WTC11 (cell line): ENCODE measurements around the gene NDUFV1.

Experiments
- ATF1 ChIP-seq: sonication (generic); formaldehyde crosslinking; IDR thresholded peaks from 2 replicates; pipeline ENCODE4 v1.8.1; 2023; ENCODE audit warnings: mild to moderate bottlenecking, moderate library complexity, missing genetic modification reagents
- ELF4 ChIP-seq: sonication (generic); formaldehyde crosslinking; IDR thresholded peaks from 2 replicates; pipeline ENCODE4 v1.8.1; 2022; ENCODE audit warnings: low read depth, mild to moderate bottlenecking, moderate library complexity, missing genetic modification reagents
- ETV6 ChIP-seq: sonication (generic); formaldehyde crosslinking; IDR thresholded peaks from 2 replicates; pipeline ENCODE4 v1.8.1; 2022; ENCODE audit warnings: mild to moderate bottlenecking, missing genetic modification reagents
- FOXJ3 ChIP-seq: sonication (generic); formaldehyde crosslinking; IDR thresholded peaks from 2 replicates; pipeline ENCODE4 v1.9.0; 2021; ENCODE audit warnings: missing genetic modification reagents, mild to moderate bottlenecking, borderline replicate concordance
- NFE2L1 ChIP-seq: sonication (generic); formaldehyde crosslinking; IDR thresholded peaks from 2 replicates; pipeline ENCODE4 v1.8.1; 2023; ENCODE audit warnings: missing genetic modification reagents
- NR3C1 ChIP-seq: sonication (generic); formaldehyde crosslinking; conservative IDR thresholded peaks from 2 replicates; pipeline ENCODE4 v1.8.1; 2023; ENCODE audit warnings: low read depth, mild to moderate bottlenecking, missing genetic modification reagents
- TEAD1 ChIP-seq: sonication (generic); formaldehyde crosslinking; IDR thresholded peaks from 2 replicates; pipeline ENCODE4 v1.8.0; 2022; ENCODE audit warnings: mild to moderate bottlenecking, missing genetic modification reagents
- TEAD4 ChIP-seq: sonication (generic); formaldehyde crosslinking; IDR thresholded peaks from 2 replicates; pipeline ENCODE4 v1.8.0; 2022; ENCODE audit warnings: mild to moderate bottlenecking, missing genetic modification reagents
- TF ChIP-seq, protein P1 (sequence below): fragments of 200-600 bp; IDR thresholded peaks from 2 replicates; pipeline ENCODE4 v1.8.0; 2022; ENCODE audit warnings: antibody characterized with exemption
- TF ChIP-seq, protein P2 (sequence below): sonication (generic); formaldehyde crosslinking; IDR thresholded peaks from 2 replicates; pipeline ENCODE4 v1.8.1; 2023; ENCODE audit warnings: mild to moderate bottlenecking, moderate library complexity, missing genetic modification reagents
- TF ChIP-seq, protein P3 (sequence below): sonication (generic); formaldehyde crosslinking; IDR thresholded peaks from 2 replicates; pipeline ENCODE4 v1.8.1; 2022; ENCODE audit warnings: mild to moderate bottlenecking, missing genetic modification reagents, moderate library complexity, borderline replicate concordance
- TF ChIP-seq, protein P4 (sequence below): sonication (generic); formaldehyde crosslinking; IDR thresholded peaks from 2 replicates; pipeline ENCODE4 v1.8.1; 2022; ENCODE audit warnings: low read depth, missing genetic modification reagents, borderline replicate concordance
- TF ChIP-seq, protein P5 (sequence below): sonication (generic); formaldehyde crosslinking; IDR thresholded peaks from 2 replicates; pipeline ENCODE4 v1.8.0; 2022; ENCODE audit warnings: mild to moderate bottlenecking, missing genetic modification reagents

DNA sequence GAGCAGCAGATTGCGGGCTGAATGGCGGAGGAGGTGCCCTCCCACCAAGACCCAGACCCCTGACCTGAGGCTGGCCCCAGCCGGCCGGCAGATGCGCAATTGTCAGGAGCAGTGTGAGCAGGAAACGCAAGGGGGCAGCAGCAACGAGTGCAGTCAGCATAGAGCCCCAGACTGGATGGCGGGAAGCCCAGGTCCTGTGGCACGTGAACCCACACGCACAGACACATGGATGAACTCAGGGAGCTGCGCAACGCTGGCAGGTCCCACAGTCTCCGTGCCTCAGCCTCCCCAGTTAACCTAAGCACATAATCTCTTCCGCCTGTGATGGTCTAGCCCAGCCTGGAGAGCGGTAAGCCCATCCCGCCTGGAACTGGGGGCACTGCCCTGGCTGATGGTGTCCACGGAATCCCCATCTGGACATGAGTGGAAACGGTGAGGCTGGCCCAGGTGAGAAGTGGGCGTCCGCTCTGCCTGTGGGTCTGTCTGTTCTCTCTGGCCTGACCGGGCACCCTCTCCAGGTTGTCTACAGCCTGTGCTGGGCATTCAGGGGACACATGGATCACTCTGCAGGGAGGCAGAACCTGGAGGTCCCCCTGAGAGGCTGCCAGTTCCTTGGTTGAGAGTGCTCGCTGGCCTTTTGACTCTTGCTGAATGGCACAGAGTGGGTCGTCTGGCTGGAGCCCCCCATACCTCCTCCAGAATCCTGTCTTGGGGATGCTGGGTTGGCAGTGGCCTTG, 33.5 kb downstream of the NDUFV1 start:
- TF ChIP-seq, protein P1, sequence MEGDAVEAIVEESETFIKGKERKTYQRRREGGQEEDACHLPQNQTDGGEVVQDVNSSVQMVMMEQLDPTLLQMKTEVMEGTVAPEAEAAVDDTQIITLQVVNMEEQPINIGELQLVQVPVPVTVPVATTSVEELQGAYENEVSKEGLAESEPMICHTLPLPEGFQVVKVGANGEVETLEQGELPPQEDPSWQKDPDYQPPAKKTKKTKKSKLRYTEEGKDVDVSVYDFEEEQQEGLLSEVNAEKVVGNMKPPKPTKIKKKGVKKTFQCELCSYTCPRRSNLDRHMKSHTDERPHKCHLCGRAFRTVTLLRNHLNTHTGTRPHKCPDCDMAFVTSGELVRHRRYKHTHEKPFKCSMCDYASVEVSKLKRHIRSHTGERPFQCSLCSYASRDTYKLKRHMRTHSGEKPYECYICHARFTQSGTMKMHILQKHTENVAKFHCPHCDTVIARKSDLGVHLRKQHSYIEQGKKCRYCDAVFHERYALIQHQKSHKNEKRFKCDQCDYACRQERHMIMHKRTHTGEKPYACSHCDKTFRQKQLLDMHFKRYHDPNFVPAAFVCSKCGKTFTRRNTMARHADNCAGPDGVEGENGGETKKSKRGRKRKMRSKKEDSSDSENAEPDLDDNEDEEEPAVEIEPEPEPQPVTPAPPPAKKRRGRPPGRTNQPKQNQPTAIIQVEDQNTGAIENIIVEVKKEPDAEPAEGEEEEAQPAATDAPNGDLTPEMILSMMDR: peak; percentile 52
- TF ChIP-seq, protein P2, sequence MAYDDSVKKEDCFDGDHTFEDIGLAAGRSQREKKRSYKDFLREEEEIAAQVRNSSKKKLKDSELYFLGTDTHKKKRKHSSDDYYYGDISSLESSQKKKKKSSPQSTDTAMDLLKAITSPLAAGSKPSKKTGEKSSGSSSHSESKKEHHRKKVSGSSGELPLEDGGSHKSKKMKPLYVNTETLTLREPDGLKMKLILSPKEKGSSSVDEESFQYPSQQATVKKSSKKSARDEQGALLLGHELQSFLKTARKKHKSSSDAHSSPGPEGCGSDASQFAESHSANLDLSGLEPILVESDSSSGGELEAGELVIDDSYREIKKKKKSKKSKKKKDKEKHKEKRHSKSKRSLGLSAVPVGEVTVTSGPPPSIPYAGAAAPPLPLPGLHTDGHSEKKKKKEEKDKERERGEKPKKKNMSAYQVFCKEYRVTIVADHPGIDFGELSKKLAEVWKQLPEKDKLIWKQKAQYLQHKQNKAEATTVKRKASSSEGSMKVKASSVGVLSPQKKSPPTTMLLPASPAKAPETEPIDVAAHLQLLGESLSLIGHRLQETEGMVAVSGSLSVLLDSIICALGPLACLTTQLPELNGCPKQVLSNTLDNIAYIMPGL: no peak
- TF ChIP-seq FOXJ3 (CRISPR knock-in tag): no peak
- TF ChIP-seq TEAD1 (CRISPR knock-in tag): peak; percentile 98
- peak; percentile 85 for TF ChIP-seq ETV6 (CRISPR knock-in tag)
- TF ChIP-seq, protein P3, sequence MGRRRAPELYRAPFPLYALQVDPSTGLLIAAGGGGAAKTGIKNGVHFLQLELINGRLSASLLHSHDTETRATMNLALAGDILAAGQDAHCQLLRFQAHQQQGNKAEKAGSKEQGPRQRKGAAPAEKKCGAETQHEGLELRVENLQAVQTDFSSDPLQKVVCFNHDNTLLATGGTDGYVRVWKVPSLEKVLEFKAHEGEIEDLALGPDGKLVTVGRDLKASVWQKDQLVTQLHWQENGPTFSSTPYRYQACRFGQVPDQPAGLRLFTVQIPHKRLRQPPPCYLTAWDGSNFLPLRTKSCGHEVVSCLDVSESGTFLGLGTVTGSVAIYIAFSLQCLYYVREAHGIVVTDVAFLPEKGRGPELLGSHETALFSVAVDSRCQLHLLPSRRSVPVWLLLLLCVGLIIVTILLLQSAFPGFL: peak; percentile 84; the same call in 1 of the 2 replicates
- peak; percentile 97 for TF ChIP-seq NFE2L1 (CRISPR knock-in tag)
- TF ChIP-seq, protein P4, sequence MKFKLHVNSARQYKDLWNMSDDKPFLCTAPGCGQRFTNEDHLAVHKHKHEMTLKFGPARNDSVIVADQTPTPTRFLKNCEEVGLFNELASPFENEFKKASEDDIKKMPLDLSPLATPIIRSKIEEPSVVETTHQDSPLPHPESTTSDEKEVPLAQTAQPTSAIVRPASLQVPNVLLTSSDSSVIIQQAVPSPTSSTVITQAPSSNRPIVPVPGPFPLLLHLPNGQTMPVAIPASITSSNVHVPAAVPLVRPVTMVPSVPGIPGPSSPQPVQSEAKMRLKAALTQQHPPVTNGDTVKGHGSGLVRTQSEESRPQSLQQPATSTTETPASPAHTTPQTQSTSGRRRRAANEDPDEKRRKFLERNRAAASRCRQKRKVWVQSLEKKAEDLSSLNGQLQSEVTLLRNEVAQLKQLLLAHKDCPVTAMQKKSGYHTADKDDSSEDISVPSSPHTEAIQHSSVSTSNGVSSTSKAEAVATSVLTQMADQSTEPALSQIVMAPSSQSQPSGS (CRISPR knock-in tag): peak; percentile 93; the same call in 1 of the 2 replicates
- TF ChIP-seq TEAD4: peak; percentile 94
- no peak for TF ChIP-seq ELF4 (CRISPR knock-in tag)
- TF ChIP-seq, protein P5, sequence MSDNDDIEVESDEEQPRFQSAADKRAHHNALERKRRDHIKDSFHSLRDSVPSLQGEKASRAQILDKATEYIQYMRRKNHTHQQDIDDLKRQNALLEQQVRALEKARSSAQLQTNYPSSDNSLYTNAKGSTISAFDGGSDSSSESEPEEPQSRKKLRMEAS (CRISPR knock-in tag): peak; percentile 99
- TF ChIP-seq ATF1: no peak
- TF ChIP-seq NR3C1 (CRISPR knock-in tag): no peak
